H9 (cell line): ENCODE results near the gene PLPP6. TPM values are rescaled to one million over a fixed set of nuclear protein-coding genes. Genes with fewer than 3 reads are reported as not detected.

Experiments used
- DNase-seq: peaks from one replicate; pipeline ENCODE4 v3.0.0-alpha.2; 2017
- H2AFZ ChIP-seq: one replicate; pipeline ENCODE4 v1.6.1; 2013; ENCODE audit warnings: mild to moderate bottlenecking, low read length, control low read depth, moderate library complexity
- H2AK5ac ChIP-seq: 2 replicates; pipeline ENCODE4 v1.6.1; 2013; ENCODE audit warnings: low read length, control low read depth, mixed read lengths; ENCODE audit not compliant: insufficient read length
- H2BK120ac ChIP-seq: one replicate; pipeline ENCODE4 v1.6.1; 2013; ENCODE audit warnings: low read depth, mild to moderate bottlenecking, low read length, control low read depth, inconsistent platforms; ENCODE audit not compliant: poor library complexity, severe bottlenecking
- H2BK12ac ChIP-seq: 2 replicates; pipeline ENCODE4 v1.6.1; 2013; ENCODE audit warnings: low read length, control low read depth, mixed read lengths, low read depth; ENCODE audit not compliant: insufficient read length
- H2BK15ac ChIP-seq: 2 replicates; pipeline ENCODE4 v1.6.1; 2013; ENCODE audit warnings: low read depth, low read length, control low read depth
- H2BK20ac ChIP-seq: one replicate; pipeline ENCODE4 v1.6.1; 2013; ENCODE audit warnings: low read depth, mild to moderate bottlenecking, low read length, control low read depth, inconsistent platforms; ENCODE audit not compliant: poor library complexity, severe bottlenecking
- H2BK5ac ChIP-seq: 2 replicates; pipeline ENCODE4 v1.6.1; 2013; ENCODE audit warnings: low read length, control low read depth, mixed read lengths; ENCODE audit not compliant: insufficient read length
- H3K14ac ChIP-seq: 2 replicates; pipeline ENCODE4 v1.6.1; 2013; ENCODE audit warnings: low read length, control low read depth; ENCODE audit not compliant: insufficient read depth
- H3K18ac ChIP-seq: 2 replicates; pipeline ENCODE4 v1.6.1; 2013; ENCODE audit warnings: low read depth, mild to moderate bottlenecking, mixed read lengths, low read length, control low read depth; ENCODE audit not compliant: insufficient read length
- H3K23ac ChIP-seq: 2 replicates; pipeline ENCODE4 v1.6.1; 2013; ENCODE audit warnings: low read length, control low read depth, mixed read lengths, low read depth; ENCODE audit not compliant: insufficient read length
- H3K23me2 ChIP-seq: 2 replicates; pipeline ENCODE4 v1.6.1; 2013; ENCODE audit warnings: low read depth, mild to moderate bottlenecking, mixed read lengths, low read length, control low read depth; ENCODE audit not compliant: insufficient read length, poor library complexity, severe bottlenecking
- H3K27ac ChIP-seq: 2 replicates; pipeline ENCODE4 v1.5.1; 2013; ENCODE audit warnings: low read length, control low read depth, mixed read lengths, low read depth; ENCODE audit not compliant: insufficient read length
- H3K27me3 ChIP-seq: 2 replicates; pipeline ENCODE4 v1.6.1; 2013; ENCODE audit warnings: low read length, control low read depth, inconsistent platforms; ENCODE audit not compliant: insufficient read depth
- H3K4ac ChIP-seq: 2 replicates; pipeline ENCODE4 v1.6.1; 2013; ENCODE audit warnings: low read depth, mild to moderate bottlenecking, control low read depth, inconsistent platforms, low read length, moderate library complexity
- H3K4me1 ChIP-seq: 2 replicates; pipeline ENCODE4 v1.6.1; 2013; ENCODE audit warnings: low read length, control low read depth, inconsistent platforms; ENCODE audit not compliant: insufficient read depth
- H3K4me2 ChIP-seq: 2 replicates; pipeline ENCODE4 v1.6.1; 2013; ENCODE audit warnings: low read length, control low read depth, mixed read lengths; ENCODE audit not compliant: insufficient read length, insufficient read depth
- H3K56ac ChIP-seq: 2 replicates; pipeline ENCODE4 v1.6.1; 2013; ENCODE audit warnings: low read depth, mild to moderate bottlenecking, mixed read lengths, low read length, control low read depth; ENCODE audit not compliant: insufficient read length
- H3K79me1 ChIP-seq: 2 replicates; pipeline ENCODE4 v1.6.1; 2013; ENCODE audit warnings: low read depth, mild to moderate bottlenecking, moderate library complexity, low read length, control low read depth, inconsistent platforms; ENCODE audit not compliant: insufficient read depth, poor library complexity, severe bottlenecking
- H3K79me2 ChIP-seq: 2 replicates; pipeline ENCODE4 v1.6.1; 2013; ENCODE audit warnings: low read length, control low read depth, inconsistent platforms; ENCODE audit not compliant: insufficient read depth
- H3K9ac ChIP-seq: 2 replicates; pipeline ENCODE4 v1.6.1; 2013; ENCODE audit warnings: low read length, control low read depth, mixed read lengths; ENCODE audit not compliant: insufficient read length; ENCODE audit errors: extremely low read depth
- H3K9me3 ChIP-seq: one replicate; pipeline ENCODE4 v1.6.1; 2013; ENCODE audit warnings: low read depth, low read length, inconsistent platforms; ENCODE audit not compliant: control insufficient read depth
- H3T11ph ChIP-seq: one replicate; pipeline ENCODE4 v1.6.1; 2013; ENCODE audit warnings: mild to moderate bottlenecking, low read length, control low read depth, inconsistent platforms
- H4K20me1 ChIP-seq: one replicate; pipeline ENCODE4 v1.6.1; 2013; ENCODE audit not compliant: control insufficient read depth, insufficient read length, insufficient read depth
- H4K5ac ChIP-seq: 2 replicates; pipeline ENCODE4 v1.6.1; 2013; ENCODE audit warnings: low read depth, mild to moderate bottlenecking, mixed read lengths, low read length, control low read depth; ENCODE audit not compliant: insufficient read length
- H4K8ac ChIP-seq: replicated peaks from 2 replicates; pipeline ENCODE4 v1.6.1; 2013; ENCODE audit warnings: low read length, control low read depth, mixed read lengths, low read depth; ENCODE audit not compliant: insufficient read length
- H4K91ac ChIP-seq: 2 replicates; pipeline ENCODE4 v1.6.1; 2013; ENCODE audit warnings: low read depth, mild to moderate bottlenecking, moderate library complexity, mixed read lengths, low read length, control low read depth; ENCODE audit not compliant: insufficient read length
- H3K27ac Mint-ChIP-seq, 3 experiments: 2 replicates in 2 of 3; 3 replicates in 1 of 3; pipeline ENCODE4 v1.8.0; 2020 to 2021; ENCODE audit warnings: mixed read lengths in 3 of 3, mild to moderate bottlenecking in 1 of 3, moderate library complexity in 1 of 3
- H3K27me3 Mint-ChIP-seq: 2 replicates; pipeline ENCODE4 v1.8.0; 2021; ENCODE audit warnings: low read depth, mild to moderate bottlenecking, moderate library complexity, mixed read lengths
- H3K36me3 Mint-ChIP-seq, 3 experiments: 2 replicates in 2 of 3; 3 replicates in 1 of 3; pipeline ENCODE4 v1.8.0; 2020 to 2021; ENCODE audit warnings: low read depth in 3 of 3, mixed read lengths in 3 of 3; ENCODE audit not compliant: insufficient read depth in 1 of 3
- H3K4me1 Mint-ChIP-seq, 2 experiments: 2 replicates each; pipeline ENCODE4 v1.8.0; 2020; ENCODE audit warnings: mixed read lengths in 2 of 2
- H3K4me3 Mint-ChIP-seq, 2 experiments: 2 replicates in 1 of 2; 3 replicates in 1 of 2; pipeline ENCODE4 v1.8.0; 2020 to 2021; ENCODE audit warnings: mild to moderate bottlenecking in 2 of 2, mixed read lengths in 2 of 2, moderate library complexity in 1 of 2
- H3K9me3 Mint-ChIP-seq, 2 experiments: 2 replicates in 1 of 2; 3 replicates in 1 of 2; pipeline ENCODE4 v1.8.0; 2020; ENCODE audit warnings: mild to moderate bottlenecking in 2 of 2, mixed read lengths in 2 of 2, moderate library complexity in 1 of 2
- WGBS: extraction: QIAGEN DNeasy Blood & Tissue Kit; methylation state at CpG from one replicate; pipeline ENCODE4 v1.1.7; 2013; ENCODE audit warnings: missing lambda C conversion rate, low lambda C conversion rate, mixed read lengths; ENCODE audit not compliant: insufficient read length; ENCODE audit errors: extremely low coverage; 5-methylcytosine and 5-hydroxymethylcytosine counted together
- total RNA-seq: library from RNA; stranded (reverse); gene quantifications from 2 replicates; pipeline ENCODE4 v1.2.1, GENCODE V29; 2021
- TF ChIP-seq, protein P1 (sequence below): fragments of 200-600 bp; sonication (generic); conservative IDR thresholded peaks from 3 replicates; pipeline ENCODE4 v1.8.0; 2021; ENCODE audit warnings: antibody characterized with exemption, mild to moderate bottlenecking

The PLPP6 gene
- total RNA-seq, 1 experiment from 2014 or later, result 7.6 TPM

DNA sequence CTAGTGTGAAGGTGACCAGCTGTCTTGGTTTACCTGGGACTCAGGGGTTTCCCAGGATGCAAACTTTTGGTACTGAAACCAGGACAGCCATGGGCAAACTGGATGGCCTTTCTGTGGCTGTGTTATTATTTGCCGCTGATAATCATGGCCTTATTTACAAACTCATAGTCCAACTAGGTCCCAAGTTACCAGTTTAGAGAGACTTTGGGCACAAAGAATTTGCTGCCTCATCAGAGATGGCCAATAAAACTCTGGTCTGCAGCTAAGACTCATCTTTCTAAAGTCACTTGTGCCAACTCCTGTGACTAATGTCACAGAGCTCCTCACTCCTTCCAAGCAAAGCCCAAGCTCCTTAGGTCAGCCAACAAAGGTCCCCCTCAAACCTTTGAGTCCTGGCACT, 47.5 kb upstream of the PLPP6 start:
- Mint-ChIP-seq H3K9me3 (peaks cover 0 to 1% of the 10 kb centered on the region in 2 experiments; a peak in 1 of 5 replicates), H3K27me3 (no peaks in the 10 kb centered on the region; the same call in 1 of the 2 replicates), H3K36me3 (no peaks in the 10 kb centered on the region), H3K4me1 (peaks cover 7 to 8% of the 10 kb centered on the region in 2 experiments), H3K4me3 (no peak overlapping the region), H3K27ac (no peak overlapping the region)
- H3K23ac ChIP-seq, result no peak overlapping the region
- no peak overlapping the region for H3K14ac ChIP-seq
- no peak overlapping the region for H2AFZ ChIP-seq
- no peak overlapping the region for H4K8ac ChIP-seq
- no peak overlapping the region for H3K18ac ChIP-seq
- H4K5ac ChIP-seq, result no peak overlapping the region
- WGBS, result no CpG with 5 or more reads among the region's 1 CpG
- H3K9me3 ChIP-seq, result no peaks in the 10 kb centered on the region
- no peaks in the 10 kb centered on the region for H3K79me2 ChIP-seq
- H2BK15ac ChIP-seq, result no peak overlapping the region
- no peak overlapping the region for H3K4ac ChIP-seq
- H2BK12ac ChIP-seq, result no peak overlapping the region
- no peak overlapping the region for H2AK5ac ChIP-seq
- no peak overlapping the region for H3T11ph ChIP-seq
- H4K20me1 ChIP-seq, result no peaks in the 10 kb centered on the region
- H2BK5ac ChIP-seq, result no peak overlapping the region
- no peak overlapping the region for H2BK20ac ChIP-seq
- no peak overlapping the region for H4K91ac ChIP-seq
- H3K23me2 ChIP-seq, result no peaks in the 10 kb centered on the region
- H2BK120ac ChIP-seq, result no peak overlapping the region
- no peaks in the 10 kb centered on the region for H3K79me1 ChIP-seq
- no peak overlapping the region for H3K4me2 ChIP-seq
- H3K56ac ChIP-seq, result no peak overlapping the region
- H3K27me3 ChIP-seq, result no peaks in the 10 kb centered on the region
- no peak overlapping the region for H3K9ac ChIP-seq
- no peaks in the 10 kb centered on the region; the same call in 1 of the 2 replicates for H3K4me1 ChIP-seq
- no peak for DNase-seq
- no peak overlapping the region for H3K27ac ChIP-seq
- TF ChIP-seq, protein P1, sequence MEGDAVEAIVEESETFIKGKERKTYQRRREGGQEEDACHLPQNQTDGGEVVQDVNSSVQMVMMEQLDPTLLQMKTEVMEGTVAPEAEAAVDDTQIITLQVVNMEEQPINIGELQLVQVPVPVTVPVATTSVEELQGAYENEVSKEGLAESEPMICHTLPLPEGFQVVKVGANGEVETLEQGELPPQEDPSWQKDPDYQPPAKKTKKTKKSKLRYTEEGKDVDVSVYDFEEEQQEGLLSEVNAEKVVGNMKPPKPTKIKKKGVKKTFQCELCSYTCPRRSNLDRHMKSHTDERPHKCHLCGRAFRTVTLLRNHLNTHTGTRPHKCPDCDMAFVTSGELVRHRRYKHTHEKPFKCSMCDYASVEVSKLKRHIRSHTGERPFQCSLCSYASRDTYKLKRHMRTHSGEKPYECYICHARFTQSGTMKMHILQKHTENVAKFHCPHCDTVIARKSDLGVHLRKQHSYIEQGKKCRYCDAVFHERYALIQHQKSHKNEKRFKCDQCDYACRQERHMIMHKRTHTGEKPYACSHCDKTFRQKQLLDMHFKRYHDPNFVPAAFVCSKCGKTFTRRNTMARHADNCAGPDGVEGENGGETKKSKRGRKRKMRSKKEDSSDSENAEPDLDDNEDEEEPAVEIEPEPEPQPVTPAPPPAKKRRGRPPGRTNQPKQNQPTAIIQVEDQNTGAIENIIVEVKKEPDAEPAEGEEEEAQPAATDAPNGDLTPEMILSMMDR, result no peak
